ENCODE data around the gene ST7. TPM values are rescaled to one million over a fixed set of nuclear protein-coding genes. Genes with fewer than 3 reads are reported as not detected.

Gene ST7
- polyA plus RNA-seq, 1 donor (not counting 4 experiments of a cell fraction or from before 2014, with no cell fraction given): 16.9 TPM

DNA sequence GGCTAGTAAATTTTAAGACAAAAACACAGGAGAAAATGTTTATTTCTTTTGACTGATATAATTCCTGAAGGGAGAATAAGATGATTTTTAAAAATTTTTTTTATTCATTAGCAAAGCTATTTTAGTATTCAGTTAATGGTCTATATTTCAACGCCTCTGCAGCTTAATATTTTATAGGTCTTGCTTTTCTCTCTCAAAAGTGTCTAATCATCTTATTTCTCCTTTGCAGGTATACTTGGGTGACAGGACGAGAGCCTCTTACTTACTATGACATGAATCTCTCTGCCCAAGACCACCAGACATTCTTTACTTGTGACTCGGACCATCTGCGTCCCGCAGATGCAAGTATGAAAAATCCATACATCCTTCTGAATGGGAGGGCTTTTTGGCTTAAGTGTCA, 177.0 kb downstream of the ST7 start:
- no peaks in the 10 kb centered on the region for H3K36me3 ChIP-seq (ENCODE audit: control insufficient read depth in 2 of 2, extremely low read depth in 1 of 2, insufficient read depth in 2 of 2, low read length in 2 of 2)
- no peak for FAIRE-seq
- dilution Hi-C loops (cut with MboI; ENCODE audit: extremely low pct_ligation_motif_present, low sequenced_read_pairs): no loop called here

DNA sequence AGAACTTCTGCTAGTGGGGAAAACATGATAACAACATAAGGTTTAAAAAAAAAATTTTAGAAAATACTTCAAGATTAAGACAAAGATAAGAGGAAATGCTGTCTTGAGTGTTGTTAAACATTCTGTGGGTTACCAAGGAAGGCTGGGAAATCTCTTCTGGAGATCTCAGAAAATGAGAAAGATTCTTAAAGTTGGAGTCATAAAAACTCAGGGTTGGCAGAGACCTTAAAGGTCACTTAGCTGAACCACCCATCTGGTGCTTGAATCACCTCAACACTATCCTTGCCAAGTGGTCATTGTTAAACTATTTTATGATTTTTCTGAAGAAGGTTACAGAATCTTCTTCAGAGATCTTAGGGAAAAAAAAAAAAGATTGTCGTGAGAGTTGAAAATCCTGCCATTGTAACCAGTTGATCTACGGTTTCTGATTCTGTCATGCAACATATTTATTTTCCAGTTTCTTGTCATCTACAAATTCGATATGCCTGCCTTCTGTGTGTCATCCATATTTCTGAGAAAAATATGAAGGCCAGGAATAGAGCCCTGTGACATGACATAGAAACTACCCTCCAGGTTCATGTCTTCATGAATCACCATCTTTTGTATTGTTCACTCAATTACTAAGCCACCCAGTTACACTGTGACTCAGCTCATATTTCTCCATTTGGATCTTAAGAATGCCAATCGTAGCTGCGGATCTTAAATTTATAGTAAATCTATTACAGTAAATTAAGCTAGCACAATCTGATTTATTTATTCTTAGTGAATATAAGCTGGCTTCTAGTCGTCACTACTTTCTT, 179.2 kb downstream of the ST7 start:
- H3K27ac ChIP-seq (ENCODE audit: control insufficient read depth, insufficient read depth, low read length): peak overlapping the region; percentile 76
- peak overlapping the region in 1 of 3 experiments; percentile 3 for H3K4me3 ChIP-seq (ENCODE audit: control insufficient read depth in 2 of 3, extremely low read depth in 1 of 3, insufficient read depth in 2 of 3, low read depth in 1 of 3, low read length in 3 of 3)
- DNase-seq (ENCODE audit: low read depth, low spot score): peak; percentile 42
- no peaks in the 10 kb centered on the region for H3K9me3 ChIP-seq (ENCODE audit: control insufficient read depth, low read depth, low read length)
- TF ChIP-seq, protein P1, sequence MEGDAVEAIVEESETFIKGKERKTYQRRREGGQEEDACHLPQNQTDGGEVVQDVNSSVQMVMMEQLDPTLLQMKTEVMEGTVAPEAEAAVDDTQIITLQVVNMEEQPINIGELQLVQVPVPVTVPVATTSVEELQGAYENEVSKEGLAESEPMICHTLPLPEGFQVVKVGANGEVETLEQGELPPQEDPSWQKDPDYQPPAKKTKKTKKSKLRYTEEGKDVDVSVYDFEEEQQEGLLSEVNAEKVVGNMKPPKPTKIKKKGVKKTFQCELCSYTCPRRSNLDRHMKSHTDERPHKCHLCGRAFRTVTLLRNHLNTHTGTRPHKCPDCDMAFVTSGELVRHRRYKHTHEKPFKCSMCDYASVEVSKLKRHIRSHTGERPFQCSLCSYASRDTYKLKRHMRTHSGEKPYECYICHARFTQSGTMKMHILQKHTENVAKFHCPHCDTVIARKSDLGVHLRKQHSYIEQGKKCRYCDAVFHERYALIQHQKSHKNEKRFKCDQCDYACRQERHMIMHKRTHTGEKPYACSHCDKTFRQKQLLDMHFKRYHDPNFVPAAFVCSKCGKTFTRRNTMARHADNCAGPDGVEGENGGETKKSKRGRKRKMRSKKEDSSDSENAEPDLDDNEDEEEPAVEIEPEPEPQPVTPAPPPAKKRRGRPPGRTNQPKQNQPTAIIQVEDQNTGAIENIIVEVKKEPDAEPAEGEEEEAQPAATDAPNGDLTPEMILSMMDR (optimal IDR thresholded peaks at IDR 0.05 in 1 of 3, IDR thresholded peaks at IDR 0.05 in 1 of 3, conservative IDR thresholded peaks at IDR 0.05 in 1 of 3; ENCODE audit: extremely low read depth in 1 of 3, insufficient read depth in 2 of 3, low read length in 3 of 3): no peak
- no peak for TF ChIP-seq EZH2 (IDR thresholded peaks at IDR 0.05; ENCODE audit: low read length)
- H3K9ac ChIP-seq (ENCODE audit: control insufficient read depth, extremely low read depth, insufficient read depth, low read length): no peak overlapping the region
- FAIRE-seq: peak; percentile 85
- dilution Hi-C loops (cut with MboI; ENCODE audit: extremely low pct_ligation_motif_present, low sequenced_read_pairs): no loop called here
- H4K20me1 ChIP-seq (ENCODE audit: control insufficient read depth, extremely low read depth, insufficient read depth, low read length): no peaks in the 10 kb centered on the region
- peaks cover 15% of the 10 kb centered on the region for H3K4me1 ChIP-seq (ENCODE audit: control insufficient read depth, extremely low read depth, insufficient read depth, low read length)
- H3K9me1 ChIP-seq (ENCODE audit: control insufficient read depth, extremely low read depth, insufficient read depth, low read length): no peaks in the 10 kb centered on the region
- peak overlapping the region; percentile 17 for H2AFZ ChIP-seq (ENCODE audit: control insufficient read depth, low read length)
- H3K4me2 ChIP-seq (ENCODE audit: control insufficient read depth, extremely low read depth, insufficient read depth, low read depth, low read length): peak overlapping the region; percentile 39
- no peaks in the 10 kb centered on the region for H3K27me3 ChIP-seq (ENCODE audit: control insufficient read depth, extremely low read depth, insufficient read depth, low read length)
- peaks cover 0 to 3% of the 10 kb centered on the region in 2 experiments for H3K36me3 ChIP-seq (ENCODE audit: control insufficient read depth in 2 of 2, extremely low read depth in 1 of 2, insufficient read depth in 2 of 2, low read length in 2 of 2)
- no peaks in the 10 kb centered on the region for H3K79me2 ChIP-seq (ENCODE audit: control insufficient read depth, insufficient read depth, low read length)

More for the DNA sequence above, 177.0 kb downstream of the ST7 start:
- Histone ChIP-seq H3K79me2 (ENCODE audit: control insufficient read depth, insufficient read depth, low read length) (no peaks in the 10 kb centered on the region), H2AFZ (ENCODE audit: control insufficient read depth, low read length) (no peak overlapping the region), H3K9ac (ENCODE audit: control insufficient read depth, extremely low read depth, insufficient read depth, low read length) (no peak overlapping the region), H3K4me1 (ENCODE audit: control insufficient read depth, extremely low read depth, insufficient read depth, low read length) (peaks cover 15% of the 10 kb centered on the region), H3K9me3 (ENCODE audit: control insufficient read depth, low read depth, low read length) (no peaks in the 10 kb centered on the region), H3K4me3 (ENCODE audit: control insufficient read depth in 2 of 3, extremely low read depth in 1 of 3, insufficient read depth in 2 of 3, low read depth in 1 of 3, low read length in 3 of 3) (no peak overlapping the region), H3K4me2 (ENCODE audit: control insufficient read depth, extremely low read depth, insufficient read depth, low read depth, low read length) (no peak overlapping the region), H3K9me1 (ENCODE audit: control insufficient read depth, extremely low read depth, insufficient read depth, low read length) (no peaks in the 10 kb centered on the region), H3K27ac (ENCODE audit: control insufficient read depth, insufficient read depth, low read length) (no peak overlapping the region), H3K27me3 (ENCODE audit: control insufficient read depth, extremely low read depth, insufficient read depth, low read length) (no peaks in the 10 kb centered on the region), H4K20me1 (ENCODE audit: control insufficient read depth, extremely low read depth, insufficient read depth, low read length) (no peaks in the 10 kb centered on the region)
- TF ChIP-seq EZH2 (IDR thresholded peaks at IDR 0.05; ENCODE audit: low read length): no peak
- TF ChIP-seq, protein P1 (optimal IDR thresholded peaks at IDR 0.05 in 1 of 3, IDR thresholded peaks at IDR 0.05 in 1 of 3, conservative IDR thresholded peaks at IDR 0.05 in 1 of 3; ENCODE audit: extremely low read depth in 1 of 3, insufficient read depth in 2 of 3, low read length in 3 of 3): no peak
- DNase-seq (ENCODE audit: low read depth, low spot score): no peak
